ENCODE data around the gene FRYL.
"Not testable (repeated sequence)": the region's sequence is repeated elsewhere in the genome, so short reads cannot be mapped to it uniquely, and the experiment has no call there.

FRYL gene

DNA sequence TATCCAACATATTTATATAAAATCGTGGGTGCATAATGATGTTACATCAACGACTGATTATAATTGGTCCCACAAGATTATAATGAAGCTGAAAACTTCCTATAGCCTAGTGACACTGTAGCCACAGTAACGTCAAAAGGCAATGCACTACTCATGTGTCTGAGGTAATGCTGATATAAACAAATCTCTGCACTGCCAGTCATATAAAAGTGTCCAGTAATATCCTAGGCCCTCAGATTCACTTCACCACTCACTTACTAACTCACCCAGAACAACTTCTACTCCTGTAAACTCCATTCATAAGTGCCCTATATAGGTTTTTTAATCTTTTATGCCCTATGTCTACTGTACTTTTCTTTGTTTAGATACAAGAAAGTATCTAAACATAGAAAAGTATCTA lies 18.8 kb downstream of the FRYL start:
- Histone ChIP-seq H2AFZ (ENCODE audit: low read length) (no peak overlapping the region), H3K4me1 (ENCODE audit: insufficient read depth, low read length, severe bottlenecking) (no peaks in the 10 kb centered on the region), H3K27ac (ENCODE audit: low read depth, low read length, poor library complexity, severe bottlenecking) (no peak overlapping the region), H3K4me2 (ENCODE audit: low read length) (no peak overlapping the region), H3K9ac (ENCODE audit: low read length) (no peak overlapping the region), H3K4me3 (ENCODE audit: low read depth, low read length, poor library complexity, severe bottlenecking) (no peak overlapping the region), H3F3A (ENCODE audit: insufficient read depth, low read length) (no peaks in the 10 kb centered on the region), H3K27me3 (ENCODE audit: insufficient read depth, low read length) (no peaks in the 10 kb centered on the region), H3K36me3 (ENCODE audit: insufficient read depth, low read length) (peaks cover 22% of the 10 kb centered on the region; the same call in 1 of the 2 replicates), H3K9me2 (ENCODE audit: low read depth, low read length) (no peaks in the 10 kb centered on the region), H3K9me3 (ENCODE audit: low read length) (no peaks in the 10 kb centered on the region), H3K79me2 (ENCODE audit: insufficient read depth, low read length) (peaks cover 80% of the 10 kb centered on the region), H4K20me1 (ENCODE audit: insufficient read depth, low read length) (no peaks in the 10 kb centered on the region)
- TF ChIP-seq EZH2 (IDR thresholded peaks at IDR 0.05; ENCODE audit: borderline replicate concordance, low read length) (no peak), CTCF (IDR thresholded peaks at IDR 0.05; ENCODE audit: low read length) (no peak)

DNA sequence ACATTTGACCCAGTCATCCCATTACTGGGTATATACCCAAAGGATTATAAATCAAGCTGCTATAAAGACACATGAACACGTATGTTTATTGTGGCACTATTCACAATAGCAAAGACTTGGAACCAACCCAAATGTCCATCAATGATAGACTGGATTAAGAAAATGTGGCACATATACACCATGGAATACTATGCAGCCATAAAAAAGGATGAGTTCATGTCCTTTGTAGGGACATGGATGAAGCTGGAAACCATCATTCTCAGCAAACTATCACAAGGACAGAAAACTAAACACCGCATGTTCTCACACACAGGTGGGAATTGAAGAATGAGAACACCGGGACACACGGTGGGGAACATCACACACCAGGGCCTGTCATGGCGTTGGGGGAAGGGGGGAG lies 21.4 kb downstream of the FRYL start:
- H3F3A ChIP-seq (ENCODE audit: insufficient read depth, low read length); H3K9ac ChIP-seq (ENCODE audit: low read length); H3K27me3 ChIP-seq (ENCODE audit: insufficient read depth, low read length); H3K27ac ChIP-seq (ENCODE audit: low read depth, low read length, poor library complexity, severe bottlenecking); H4K20me1 ChIP-seq (ENCODE audit: insufficient read depth, low read length); H3K9me3 ChIP-seq (ENCODE audit: low read length); H2AFZ ChIP-seq (ENCODE audit: low read length); H3K9me2 ChIP-seq (ENCODE audit: low read depth, low read length); H3K4me2 ChIP-seq (ENCODE audit: low read length); H3K4me1 ChIP-seq (ENCODE audit: insufficient read depth, low read length, severe bottlenecking); H3K4me3 ChIP-seq (ENCODE audit: low read depth, low read length, poor library complexity, severe bottlenecking): not testable (repeated sequence)
- H3K36me3 ChIP-seq (ENCODE audit: insufficient read depth, low read length), result peaks cover 20% of the 10 kb centered on the region
- H3K79me2 ChIP-seq (ENCODE audit: insufficient read depth, low read length), result peaks cover 78% of the 10 kb centered on the region

DNA sequence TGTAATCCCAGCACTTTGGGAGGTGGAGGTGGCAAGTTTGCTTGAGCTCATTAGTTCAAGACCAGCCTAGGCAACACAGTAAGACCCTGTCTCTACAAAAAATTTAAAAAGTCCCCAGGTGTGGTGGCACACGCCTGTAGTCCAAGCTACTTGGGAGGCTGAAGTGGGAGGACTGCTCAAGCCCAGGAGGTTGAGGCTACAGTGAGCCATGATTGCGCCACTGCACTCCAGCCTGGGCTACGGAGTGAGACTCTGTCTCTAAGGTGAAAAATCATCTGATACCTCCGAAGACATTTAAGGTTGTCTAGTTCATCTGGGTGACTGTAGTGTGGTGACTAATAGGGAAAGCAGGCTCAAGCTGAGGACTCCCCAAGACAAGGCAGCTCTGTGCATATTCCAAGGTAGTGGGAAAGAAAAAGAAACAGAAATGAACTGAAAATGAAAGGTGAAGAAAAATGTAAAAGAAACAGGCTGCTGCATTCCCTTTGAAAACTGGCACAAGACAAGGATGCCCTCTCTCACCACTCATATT lies 23.3 kb downstream of the FRYL start:
- H3K36me3 ChIP-seq (ENCODE audit: insufficient read depth, low read length), result peaks cover 9% of the 10 kb centered on the region
- H3K9me3 ChIP-seq (ENCODE audit: low read length), result peaks cover 4% of the 10 kb centered on the region; the same call in 1 of the 2 replicates
- no peaks in the 10 kb centered on the region for H3F3A ChIP-seq (ENCODE audit: insufficient read depth, low read length)
- TF ChIP-seq EZH2 (IDR thresholded peaks at IDR 0.05; ENCODE audit: borderline replicate concordance, low read length) (no peak), CTCF (IDR thresholded peaks at IDR 0.05; ENCODE audit: low read length) (no peak)
- 0 out of 2 replicates have a peak, but pooled peaks cover under 1% of the 10 kb centered on the region for H4K20me1 ChIP-seq (ENCODE audit: insufficient read depth, low read length)
- H3K9ac ChIP-seq (ENCODE audit: low read length), result no peak overlapping the region
- no peak overlapping the region for H3K4me2 ChIP-seq (ENCODE audit: low read length)
- H3K4me3 ChIP-seq (ENCODE audit: low read depth, low read length, poor library complexity, severe bottlenecking), result no peak overlapping the region
- H3K27ac ChIP-seq (ENCODE audit: low read depth, low read length, poor library complexity, severe bottlenecking), result no peak overlapping the region
- no peaks in the 10 kb centered on the region for H3K9me2 ChIP-seq (ENCODE audit: low read depth, low read length)
- H3K79me2 ChIP-seq (ENCODE audit: insufficient read depth, low read length), result peaks cover 74% of the 10 kb centered on the region
- H2AFZ ChIP-seq (ENCODE audit: low read length), result no peak overlapping the region
- H3K27me3 ChIP-seq (ENCODE audit: insufficient read depth, low read length), result no peaks in the 10 kb centered on the region
- H3K4me1 ChIP-seq (ENCODE audit: insufficient read depth, low read length, severe bottlenecking), result no peaks in the 10 kb centered on the region

DNA sequence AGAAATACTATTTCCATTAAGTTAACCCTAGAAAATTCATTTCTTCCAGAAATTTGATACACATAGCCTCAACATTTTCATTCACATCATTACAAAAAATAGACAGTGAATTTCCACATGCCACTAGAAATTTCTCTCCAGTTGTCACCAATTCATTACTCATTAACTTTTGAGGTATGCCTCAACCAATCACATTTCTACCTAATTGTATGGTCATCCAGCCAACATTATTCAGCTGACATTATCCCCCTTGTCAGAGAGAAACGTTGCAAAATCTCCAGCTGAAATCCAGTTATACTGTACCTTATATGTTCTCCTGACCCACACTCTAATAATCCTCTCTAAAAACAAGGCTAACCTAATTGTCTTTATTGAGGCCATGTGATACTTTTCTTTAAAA lies 24.8 kb downstream of the FRYL start:
- H3K9me3 ChIP-seq (ENCODE audit: low read length), result peaks cover 4% of the 10 kb centered on the region; the same call in 1 of the 2 replicates
- no peak overlapping the region for H3K4me2 ChIP-seq (ENCODE audit: low read length)
- H3K79me2 ChIP-seq (ENCODE audit: insufficient read depth, low read length), result peaks cover 77% of the 10 kb centered on the region
- H3K9ac ChIP-seq (ENCODE audit: low read length), result no peak overlapping the region
- H3K36me3 ChIP-seq (ENCODE audit: insufficient read depth, low read length), result peaks cover 9% of the 10 kb centered on the region
- H3K9me2 ChIP-seq (ENCODE audit: low read depth, low read length), result no peaks in the 10 kb centered on the region
- no peaks in the 10 kb centered on the region for H3F3A ChIP-seq (ENCODE audit: insufficient read depth, low read length)
- no peak overlapping the region for H3K27ac ChIP-seq (ENCODE audit: low read depth, low read length, poor library complexity, severe bottlenecking)
- no peak overlapping the region for H2AFZ ChIP-seq (ENCODE audit: low read length)
- H4K20me1 ChIP-seq (ENCODE audit: insufficient read depth, low read length), result 0 out of 2 replicates have a peak, but pooled peaks cover 3% of the 10 kb centered on the region
- no peaks in the 10 kb centered on the region for H3K27me3 ChIP-seq (ENCODE audit: insufficient read depth, low read length)
- H3K4me3 ChIP-seq (ENCODE audit: low read depth, low read length, poor library complexity, severe bottlenecking), result no peak overlapping the region
- TF ChIP-seq CTCF (IDR thresholded peaks at IDR 0.05; ENCODE audit: low read length) (no peak), EZH2 (IDR thresholded peaks at IDR 0.05; ENCODE audit: borderline replicate concordance, low read length) (no peak)
- H3K4me1 ChIP-seq (ENCODE audit: insufficient read depth, low read length, severe bottlenecking), result no peaks in the 10 kb centered on the region

Measured in OCI-LY1 (cell line).